ENCODE data around the gene PCDHGA1.
A peak's percentile ranks its signal among the peaks of the same experiment; 100 is the strongest.
"Not testable (repeated sequence)": the region's sequence is repeated elsewhere in the genome, so short reads cannot be mapped to it uniquely, and the experiment has no call there.

PCDHGA1 gene

DNA sequence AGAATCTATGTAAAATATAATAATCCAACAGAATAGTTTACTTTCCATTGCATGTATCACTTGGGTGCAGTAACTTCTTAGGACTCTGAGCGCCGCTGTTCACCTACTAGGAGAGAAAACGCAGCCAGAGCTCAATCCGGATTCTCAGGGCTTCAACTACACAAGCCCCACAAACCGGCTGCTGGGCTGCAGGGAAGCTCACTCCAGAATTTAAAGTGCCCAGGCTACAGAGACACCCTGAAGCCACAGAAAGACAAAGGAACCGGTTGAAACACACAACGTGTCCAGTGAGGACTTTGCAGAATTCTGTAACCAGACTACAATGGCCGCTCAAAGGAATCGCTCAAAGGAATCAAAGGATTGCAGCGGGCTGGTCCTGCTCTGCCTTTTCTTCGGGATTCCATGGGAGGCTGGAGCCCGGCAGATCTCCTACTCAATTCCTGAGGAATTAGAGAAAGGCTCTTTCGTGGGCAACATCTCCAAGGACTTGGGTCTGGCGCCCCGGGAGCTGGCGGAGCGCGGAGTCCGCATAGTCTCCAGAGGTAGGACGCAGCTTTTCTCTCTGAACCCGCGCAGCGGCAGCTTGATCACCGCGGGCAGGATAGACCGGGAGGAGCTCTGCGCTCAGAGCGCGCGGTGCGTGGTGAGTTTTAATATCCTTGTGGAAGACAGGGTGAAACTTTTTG is 82.7 kb downstream of the PCDHGA1 start, which contains the start of gene PCDHGA10:
Gene PCDHGA10, plus strand, starts transcription at position 134 of the 686 bp plus-strand sequence. Its CDS starts 189 bp downstream, at position 323.
- DNase-seq = peak; percentile 45

DNA sequence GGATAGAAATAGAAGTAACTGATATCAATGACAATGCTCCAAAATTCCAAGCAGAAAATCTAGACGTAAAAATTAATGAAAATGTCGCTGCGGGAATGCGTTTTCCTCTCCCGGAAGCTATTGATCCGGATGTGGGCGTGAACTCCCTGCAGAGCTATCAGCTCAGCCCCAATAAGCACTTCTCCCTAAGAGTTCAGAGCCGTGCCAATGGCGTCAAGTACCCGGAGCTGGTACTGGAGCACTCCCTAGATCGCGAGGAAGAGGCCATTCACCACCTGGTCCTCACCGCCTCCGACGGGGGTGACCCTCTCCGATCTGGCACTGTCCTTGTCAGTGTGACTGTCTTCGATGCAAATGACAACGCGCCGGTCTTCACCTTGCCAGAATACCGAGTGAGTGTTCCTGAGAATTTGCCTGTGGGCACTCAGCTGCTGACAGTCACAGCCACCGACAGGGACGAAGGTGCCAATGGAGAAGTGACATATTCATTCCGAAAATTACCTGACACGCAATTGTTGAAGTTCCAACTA is 83.3 kb downstream of the PCDHGA1 start:
- DNase-seq = no peak

DNA sequence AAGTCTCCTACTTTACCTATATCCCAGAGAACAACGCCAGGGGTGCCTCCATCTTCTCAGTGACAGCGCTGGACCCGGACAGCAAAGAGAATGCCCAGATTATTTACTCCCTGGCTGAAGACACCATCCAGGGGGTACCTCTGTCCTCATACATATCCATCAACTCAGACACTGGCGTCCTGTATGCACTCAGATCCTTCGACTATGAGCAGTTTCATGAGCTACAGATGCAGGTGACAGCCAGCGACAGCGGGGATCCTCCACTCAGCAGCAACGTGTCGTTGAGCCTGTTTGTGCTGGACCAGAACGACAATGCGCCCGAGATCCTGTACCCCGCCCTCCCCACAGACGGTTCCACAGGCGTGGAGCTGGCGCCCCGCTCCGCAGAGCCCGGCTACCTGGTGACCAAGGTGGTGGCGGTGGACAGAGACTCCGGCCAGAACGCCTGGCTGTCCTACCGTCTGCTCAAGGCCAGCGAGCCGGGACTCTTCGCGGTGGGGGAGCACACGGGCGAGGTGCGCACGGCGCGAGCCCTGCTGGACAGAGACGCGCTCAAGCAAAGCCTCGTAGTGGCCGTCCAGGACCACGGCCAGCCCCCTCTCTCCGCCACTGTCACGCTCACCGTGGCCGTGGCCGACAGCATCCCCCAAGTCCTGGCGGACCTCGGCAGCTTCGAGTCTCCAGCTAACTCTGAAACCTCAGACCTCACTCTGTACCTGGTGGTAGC is 84.4 kb downstream of the PCDHGA1 start:
- DNase-seq = not testable (repeated sequence)

DNA sequence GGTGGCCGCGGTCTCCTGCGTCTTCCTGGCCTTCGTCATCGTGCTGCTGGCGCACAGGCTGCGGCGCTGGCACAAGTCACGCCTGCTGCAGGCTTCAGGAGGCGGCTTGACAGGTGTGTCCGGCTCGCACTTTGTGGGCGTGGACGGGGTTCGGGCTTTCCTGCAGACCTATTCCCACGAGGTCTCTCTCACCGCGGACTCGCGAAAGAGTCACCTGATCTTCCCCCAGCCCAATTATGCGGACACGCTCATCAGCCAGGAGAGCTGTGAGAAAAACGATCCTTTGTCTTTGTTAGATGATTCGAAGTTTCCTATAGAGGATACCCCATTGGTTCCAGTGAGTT is 84.9 kb downstream of the PCDHGA1 start:
- not testable (repeated sequence) for DNase-seq

DNA sequence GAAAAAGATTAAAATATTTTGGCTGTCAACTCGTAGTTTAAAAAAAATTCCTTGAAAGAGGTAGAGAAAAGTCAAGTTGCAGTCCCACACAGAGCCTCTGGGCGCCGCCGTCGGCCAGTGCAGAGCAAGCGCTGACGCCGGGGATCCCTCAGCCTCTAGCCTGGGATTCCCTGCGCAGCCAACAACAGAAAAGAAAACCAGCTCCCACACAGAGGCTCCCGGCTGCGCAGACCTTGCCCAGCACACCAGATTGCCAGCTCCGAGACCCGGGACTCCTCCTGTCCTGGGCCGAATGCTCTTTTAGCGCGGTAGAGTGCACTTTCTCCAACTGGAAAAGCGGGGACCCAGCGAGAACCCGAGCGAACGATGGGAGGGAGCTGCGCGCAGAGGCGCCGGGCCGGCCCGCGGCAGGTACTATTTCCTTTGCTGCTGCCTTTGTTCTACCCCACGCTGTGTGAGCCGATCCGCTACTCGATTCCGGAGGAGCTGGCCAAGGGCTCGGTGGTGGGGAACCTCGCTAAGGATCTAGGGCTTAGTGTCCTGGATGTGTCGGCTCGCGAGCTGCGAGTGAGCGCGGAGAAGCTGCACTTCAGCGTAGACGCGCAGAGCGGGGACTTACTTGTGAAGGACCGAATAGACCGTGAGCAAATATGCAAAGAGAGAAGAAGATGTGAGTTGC is 87.3 kb downstream of the PCDHGA1 start, which contains the start of gene PCDHGB7:
Gene PCDHGB7, plus strand, starts transcription at position 184 of the 679 bp plus-strand sequence. Its CDS starts 183 bp downstream, at position 367.
- not testable (repeated sequence) for DNase-seq

DNA sequence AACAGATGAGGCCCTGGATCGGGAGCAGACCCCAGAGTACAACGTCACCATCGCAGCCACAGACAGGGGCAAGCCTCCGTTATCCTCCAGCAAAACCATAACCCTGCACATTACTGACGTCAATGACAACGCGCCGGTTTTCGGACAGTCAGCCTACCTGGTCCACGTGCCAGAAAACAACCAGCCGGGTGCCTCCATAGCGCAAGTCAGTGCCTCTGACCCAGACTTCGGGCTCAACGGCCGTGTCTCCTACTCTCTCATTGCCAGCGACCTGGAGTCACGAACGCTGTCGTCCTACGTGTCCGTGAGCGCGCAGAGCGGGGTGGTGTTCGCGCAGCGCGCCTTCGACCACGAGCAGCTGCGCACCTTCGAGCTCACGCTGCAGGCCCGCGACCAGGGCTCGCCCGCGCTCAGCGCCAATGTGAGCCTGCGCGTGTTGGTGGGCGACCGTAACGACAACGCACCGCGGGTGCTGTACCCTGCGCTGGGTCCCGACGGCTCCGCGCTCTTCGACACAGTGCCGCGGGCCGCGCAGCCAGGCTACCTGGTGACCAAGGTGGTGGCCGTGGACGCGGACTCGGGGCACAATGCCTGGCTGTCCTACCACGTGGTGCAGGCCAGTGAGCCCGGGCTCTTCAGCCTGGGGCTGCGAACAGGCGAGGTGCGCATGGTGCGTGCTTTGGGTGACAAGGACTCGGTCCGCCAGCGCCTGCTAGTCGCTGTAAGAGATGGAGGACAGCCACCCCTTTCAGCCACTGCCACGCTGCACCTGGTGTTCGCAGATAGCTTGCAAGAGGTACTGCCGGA is 89.0 kb downstream of the PCDHGA1 start:
- DNase-seq = no peak

DNA sequence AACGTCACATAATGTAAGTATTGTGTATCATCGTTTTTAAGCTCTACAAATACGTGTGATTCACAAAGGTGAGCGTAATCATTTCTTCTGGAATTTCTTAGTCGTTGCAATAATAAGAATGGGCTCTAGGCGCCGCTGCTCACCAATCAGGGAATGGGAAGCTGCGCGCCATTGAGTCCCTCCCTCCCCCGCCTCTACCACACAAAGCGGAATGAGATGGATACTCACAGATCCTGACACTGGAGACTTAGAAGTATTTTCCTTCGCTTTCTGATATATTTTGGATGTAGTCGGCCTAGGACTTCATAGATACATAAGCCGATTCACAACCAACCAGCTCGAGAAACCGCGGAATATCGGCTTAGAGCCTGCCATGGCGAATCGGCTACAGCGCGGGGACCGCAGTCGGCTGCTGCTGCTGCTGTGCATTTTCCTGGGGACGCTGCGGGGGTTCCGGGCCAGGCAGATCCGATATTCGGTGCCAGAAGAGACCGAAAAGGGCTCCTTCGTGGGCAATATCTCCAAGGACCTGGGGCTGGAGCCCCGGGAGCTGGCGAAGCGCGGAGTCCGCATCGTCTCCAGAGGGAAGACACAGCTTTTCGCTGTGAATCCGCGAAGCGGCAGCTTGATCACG is 90.7 kb downstream of the PCDHGA1 start, which contains the start of gene PCDHGA11:
Gene PCDHGA11, plus strand, starts transcription at position 197 of the 634 bp plus-strand sequence. Its CDS starts 177 bp downstream, at position 374.
- no peak for DNase-seq

DNA sequence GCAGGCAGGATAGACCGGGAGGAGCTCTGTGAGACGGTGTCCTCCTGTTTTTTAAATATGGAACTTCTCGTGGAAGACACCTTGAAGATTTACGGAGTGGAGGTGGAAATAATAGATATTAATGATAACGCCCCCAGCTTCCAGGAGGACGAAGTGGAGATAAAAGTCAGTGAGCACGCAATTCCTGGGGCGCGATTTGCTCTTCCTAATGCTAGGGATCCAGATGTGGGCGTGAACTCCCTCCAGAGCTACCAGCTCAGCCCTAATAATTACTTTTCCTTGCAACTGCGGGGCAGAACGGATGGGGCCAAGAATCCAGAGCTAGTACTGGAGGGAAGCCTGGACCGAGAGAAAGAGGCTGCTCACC is 91.2 kb downstream of the PCDHGA1 start:
- DNase-seq = no peak

DNA sequence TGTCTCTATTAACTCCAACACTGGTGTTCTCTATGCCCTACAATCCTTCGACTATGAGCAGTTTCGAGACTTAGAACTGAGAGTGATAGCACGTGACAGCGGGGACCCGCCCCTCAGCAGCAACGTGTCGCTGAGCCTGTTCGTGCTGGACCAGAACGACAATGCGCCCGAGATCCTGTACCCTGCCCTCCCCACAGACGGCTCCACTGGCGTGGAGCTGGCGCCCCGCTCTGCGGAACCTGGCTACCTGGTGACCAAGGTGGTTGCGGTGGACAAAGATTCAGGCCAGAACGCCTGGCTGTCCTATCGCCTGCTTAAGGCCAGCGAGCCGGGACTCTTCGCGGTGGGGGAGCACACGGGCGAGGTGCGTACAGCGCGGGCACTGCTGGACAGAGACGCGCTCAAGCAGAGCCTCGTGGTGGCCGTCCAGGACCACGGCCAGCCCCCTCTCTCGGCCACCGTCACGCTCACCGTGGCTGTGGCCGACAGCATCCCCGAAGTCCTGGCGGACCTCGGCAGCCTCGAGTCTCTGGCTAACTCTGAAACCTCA is 92.5 kb downstream of the PCDHGA1 start:
- DNase-seq = no peak

DNA sequence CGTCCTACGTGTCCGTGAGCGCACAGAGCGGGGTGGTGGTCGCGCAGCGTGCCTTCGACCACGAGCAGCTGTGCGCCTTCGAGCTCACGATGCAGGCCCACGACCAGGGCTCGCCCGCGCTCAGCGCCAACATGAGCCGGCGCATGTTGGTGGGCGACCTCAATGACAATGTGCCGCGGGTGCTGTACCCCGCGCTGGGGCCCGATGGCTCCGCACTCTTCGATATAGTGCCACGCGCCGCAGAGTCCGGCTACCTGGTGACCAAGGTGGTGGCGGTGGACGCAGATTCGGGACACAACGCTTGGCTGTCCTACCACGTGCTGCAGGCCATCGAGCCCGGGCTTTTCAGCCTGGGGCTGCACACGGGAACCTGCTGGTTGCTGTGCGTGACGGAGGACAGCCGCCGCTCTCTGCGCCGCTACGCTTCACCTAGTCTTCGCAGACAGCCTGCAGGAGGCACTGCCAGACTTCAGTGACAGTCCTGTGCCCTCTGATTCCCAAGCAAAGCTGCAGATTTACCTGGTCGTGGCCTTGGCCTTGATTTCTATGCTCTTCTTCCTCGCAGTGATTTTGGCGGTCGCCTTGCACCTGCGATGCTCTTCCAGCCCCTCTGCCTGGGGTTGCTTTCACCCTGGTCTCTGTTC is 97.6 kb downstream of the PCDHGA1 start:
- no peak for DNase-seq

DNA sequence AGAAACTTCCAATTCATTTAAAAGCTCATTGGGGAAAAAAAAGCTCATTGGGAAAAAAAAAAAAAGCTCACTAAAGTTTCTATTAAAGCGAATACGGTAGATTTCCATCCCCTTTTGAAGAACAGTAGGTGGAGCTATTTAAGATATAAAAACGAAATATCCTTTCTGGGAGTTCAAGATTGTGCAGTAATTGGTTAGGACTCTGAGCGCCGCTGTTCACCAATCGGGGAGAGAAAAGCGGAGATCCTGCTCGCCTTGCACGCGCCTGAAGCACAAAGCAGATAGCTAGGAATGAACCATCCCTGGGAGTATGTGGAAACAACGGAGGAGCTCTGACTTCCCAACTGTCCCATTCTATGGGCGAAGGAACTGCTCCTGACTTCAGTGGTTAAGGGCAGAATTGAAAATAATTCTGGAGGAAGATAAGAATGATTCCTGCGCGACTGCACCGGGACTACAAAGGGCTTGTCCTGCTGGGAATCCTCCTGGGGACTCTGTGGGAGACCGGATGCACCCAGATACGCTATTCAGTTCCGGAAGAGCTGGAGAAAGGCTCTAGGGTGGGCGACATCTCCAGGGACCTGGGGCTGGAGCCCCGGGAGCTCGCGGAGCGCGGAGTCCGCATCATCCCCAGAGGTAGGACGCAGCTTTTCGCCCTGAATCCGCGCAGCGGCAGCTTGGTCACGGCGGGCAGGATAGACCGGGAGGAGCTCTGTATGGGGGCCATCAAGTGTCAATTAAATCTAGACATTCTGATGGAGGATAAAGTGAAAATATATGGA is 100.2 kb downstream of the PCDHGA1 start, which contains the start of gene PCDHGA12:
Gene PCDHGA12, plus strand, starts transcription at position 176 of the 782 bp plus-strand sequence. Its CDS starts 253 bp downstream, at position 429.
- DNase-seq = no peak

DNA sequence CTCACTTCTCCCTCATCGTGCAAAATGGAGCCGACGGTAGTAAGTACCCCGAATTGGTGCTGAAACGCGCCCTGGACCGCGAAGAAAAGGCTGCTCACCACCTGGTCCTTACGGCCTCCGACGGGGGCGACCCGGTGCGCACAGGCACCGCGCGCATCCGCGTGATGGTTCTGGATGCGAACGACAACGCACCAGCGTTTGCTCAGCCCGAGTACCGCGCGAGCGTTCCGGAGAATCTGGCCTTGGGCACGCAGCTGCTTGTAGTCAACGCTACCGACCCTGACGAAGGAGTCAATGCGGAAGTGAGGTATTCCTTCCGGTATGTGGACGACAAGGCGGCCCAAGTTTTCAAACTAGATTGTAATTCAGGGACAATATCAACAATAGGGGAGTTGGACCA is 101.0 kb downstream of the PCDHGA1 start:
- DNase-seq = no peak

DNA sequence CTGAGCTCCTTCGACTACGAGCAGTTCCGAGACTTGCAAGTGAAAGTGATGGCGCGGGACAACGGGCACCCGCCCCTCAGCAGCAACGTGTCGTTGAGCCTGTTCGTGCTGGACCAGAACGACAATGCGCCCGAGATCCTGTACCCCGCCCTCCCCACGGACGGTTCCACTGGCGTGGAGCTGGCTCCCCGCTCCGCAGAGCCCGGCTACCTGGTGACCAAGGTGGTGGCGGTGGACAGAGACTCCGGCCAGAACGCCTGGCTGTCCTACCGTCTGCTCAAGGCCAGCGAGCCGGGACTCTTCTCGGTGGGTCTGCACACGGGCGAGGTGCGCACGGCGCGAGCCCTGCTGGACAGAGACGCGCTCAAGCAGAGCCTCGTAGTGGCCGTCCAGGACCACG is 102.0 kb downstream of the PCDHGA1 start:
- not testable (repeated sequence) for DNase-seq

DNA sequence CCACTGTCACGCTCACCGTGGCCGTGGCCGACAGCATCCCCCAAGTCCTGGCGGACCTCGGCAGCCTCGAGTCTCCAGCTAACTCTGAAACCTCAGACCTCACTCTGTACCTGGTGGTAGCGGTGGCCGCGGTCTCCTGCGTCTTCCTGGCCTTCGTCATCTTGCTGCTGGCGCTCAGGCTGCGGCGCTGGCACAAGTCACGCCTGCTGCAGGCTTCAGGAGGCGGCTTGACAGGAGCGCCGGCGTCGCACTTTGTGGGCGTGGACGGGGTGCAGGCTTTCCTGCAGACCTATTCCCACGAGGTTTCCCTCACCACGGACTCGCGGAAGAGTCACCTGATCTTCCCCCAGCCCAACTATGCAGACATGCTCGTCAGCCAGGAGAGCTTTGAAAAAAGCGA is 102.4 kb downstream of the PCDHGA1 start:
- not testable (repeated sequence) for DNase-seq

DNA sequence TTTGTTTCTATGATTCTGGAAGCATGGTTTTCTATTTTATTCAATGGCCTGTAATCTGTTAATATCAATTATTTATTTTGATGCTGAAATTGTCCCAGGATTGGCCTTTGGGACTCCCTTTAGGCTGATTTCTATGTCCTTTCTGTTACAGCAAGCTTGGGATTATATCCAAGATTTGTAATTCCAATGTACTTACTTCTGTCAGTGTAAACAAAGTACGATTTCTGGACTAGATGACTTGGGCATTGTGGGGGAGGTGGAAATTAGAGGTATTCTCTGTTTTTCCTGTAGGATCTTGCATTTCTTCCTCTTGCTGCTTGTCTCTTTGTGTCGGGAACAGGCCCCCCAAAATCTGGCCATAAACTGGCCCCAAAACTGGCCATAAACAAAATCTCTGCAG is 103.7 kb downstream of the PCDHGA1 start:
- no peak for DNase-seq

DNA sequence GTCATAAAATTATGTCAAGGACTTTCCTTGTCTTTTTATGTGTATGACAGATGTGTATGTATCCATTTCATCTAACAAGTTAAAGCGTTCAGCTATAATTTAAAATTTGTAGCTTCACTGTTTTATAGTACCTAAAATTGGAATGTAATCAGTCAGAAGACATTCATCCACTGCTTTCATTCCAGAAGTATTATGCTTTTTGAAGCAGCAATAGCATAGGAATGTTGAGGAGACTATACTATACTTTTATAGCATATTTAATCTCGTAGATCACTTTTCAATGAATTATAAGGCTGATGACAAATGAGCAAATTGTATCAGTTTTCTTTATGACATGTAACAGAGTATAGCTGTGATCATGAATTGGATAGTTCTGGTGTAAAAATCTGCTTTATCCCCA is 106.9 kb downstream of the PCDHGA1 start:
- no peak for DNase-seq

DNA sequence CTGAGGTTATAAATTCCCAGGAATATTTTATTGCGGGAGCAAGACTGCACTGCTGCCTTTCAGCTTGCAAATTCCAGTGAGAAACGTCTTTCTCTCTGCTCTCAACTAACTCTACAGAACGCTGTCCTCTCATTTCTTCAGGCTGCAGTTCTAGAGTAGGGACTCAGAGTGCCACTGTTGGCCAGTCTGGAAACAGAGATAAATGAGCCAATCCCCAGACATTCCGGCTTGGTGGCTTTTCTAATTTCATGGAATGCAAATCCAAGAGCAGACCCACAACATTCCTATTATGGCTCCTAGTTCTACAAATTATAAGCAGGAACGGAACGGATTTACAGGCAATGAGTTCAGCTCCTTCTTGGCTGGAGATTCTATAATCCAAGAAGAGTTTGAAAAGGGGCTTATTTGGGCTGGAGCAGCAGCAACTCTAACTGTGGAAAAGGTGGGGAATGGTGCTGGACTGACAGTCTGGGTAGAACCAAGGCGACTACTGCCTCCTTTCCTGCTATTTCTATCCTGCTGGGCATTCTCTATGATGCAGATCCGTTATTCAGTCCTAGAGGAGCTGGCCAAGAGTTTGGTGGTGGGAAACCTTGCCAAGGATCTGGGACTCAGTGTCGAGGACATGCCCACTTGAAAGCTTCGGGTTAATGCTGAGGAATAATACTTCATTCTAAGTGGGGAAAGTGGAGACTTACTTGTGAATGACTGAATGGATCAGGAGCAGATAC is 109.3 kb downstream of the PCDHGA1 start:
- DNase-seq = no peak

DNA sequence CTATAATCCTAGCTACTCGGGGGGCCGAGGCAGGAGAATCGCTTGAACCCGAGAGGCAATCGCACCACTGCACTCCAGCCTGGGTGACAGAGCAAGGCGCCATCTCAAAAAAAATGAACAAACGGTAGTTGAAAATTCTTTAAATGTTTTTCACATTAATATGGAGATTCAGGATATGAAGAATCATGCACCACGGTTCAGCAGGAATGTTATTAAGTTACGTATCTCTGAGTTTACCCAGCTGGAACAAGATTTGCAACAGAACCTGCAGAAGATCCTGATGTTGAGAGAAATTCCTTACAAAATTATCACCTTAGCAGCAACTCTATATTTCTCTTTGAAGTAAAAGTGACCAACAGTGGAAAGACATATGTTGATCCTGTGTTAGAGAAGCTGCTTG is 110.0 kb downstream of the PCDHGA1 start:
- DNase-seq = no peak

DNA sequence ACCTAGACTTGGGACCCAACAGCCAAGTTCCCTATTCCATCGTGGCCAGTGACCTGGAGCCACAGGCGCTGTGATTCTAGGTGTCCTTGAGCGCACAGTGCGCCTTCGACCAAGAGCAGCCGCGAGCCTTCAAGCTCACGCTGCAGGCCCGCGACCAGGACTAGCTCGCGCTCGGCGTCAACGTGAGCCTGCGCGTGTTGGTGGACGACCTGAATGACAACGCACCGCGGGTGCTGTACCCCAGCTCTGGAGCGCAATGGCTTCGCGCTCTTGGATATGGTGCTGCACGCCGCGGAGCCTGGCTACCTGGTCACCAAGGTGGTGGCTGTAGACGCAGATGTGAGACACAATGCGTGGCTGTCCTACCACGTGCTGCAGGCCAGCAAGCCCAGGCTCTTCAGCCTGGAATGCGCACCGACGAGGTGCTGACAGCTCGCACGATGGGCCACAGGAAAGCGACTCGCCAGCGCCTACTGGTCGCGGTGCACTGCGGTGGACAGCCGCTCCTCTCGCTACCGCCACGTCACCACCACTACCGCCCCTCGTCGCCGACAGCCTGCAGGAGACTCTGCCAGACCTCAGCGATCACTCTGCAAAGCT is 111.4 kb downstream of the PCDHGA1 start:
- DNase-seq = no peak

Data from NCI-H1694 treated with DMSO at 0.1 percent for 48 hours (cell line).